ENCODE results near the gene FAM240B.

FAM240B gene

DNA sequence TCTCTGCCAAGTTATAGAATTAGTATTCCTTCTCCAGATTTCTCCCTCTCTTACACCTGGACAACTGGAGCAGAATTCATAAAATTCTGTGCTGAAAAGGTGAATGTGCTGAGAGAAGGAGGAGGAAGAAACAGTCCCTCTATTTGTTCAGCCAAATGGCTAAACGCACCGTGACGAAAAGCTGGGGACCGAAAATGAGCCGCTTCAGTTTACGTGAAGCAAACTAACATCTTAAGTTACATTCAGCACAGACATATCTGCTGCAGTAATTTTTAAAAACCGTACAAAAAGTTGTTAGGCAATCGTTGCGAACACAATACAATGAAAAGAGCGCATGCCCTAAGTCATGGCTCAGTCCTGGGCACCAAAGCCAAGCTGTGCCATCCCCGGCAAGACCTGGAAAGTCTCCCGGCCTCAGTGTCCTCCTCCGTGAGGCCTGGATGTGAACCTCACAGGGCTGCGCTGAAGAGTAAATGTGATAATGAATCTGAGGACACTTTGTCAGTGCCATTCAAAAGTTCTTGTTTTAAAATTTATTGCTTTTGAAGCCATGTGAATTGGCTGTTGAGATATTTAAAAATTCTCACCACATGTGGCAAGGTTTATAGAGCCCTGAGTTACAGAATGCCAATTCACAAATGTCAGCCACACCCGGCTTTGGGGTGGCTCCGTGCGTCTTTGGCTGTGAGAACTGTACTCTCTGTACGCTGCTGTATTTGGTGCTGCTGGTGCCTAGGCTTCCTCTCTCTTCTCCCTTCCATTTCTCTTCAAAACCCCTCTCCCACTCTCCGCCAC, 46.3 kb downstream of the FAM240B start:
- H3K4me3 ChIP-seq (ENCODE audit: low read length in 2 of 2) = no peak overlapping the region
- no peaks in the 10 kb centered on the region for H3K36me3 ChIP-seq (ENCODE audit: control insufficient read depth in 2 of 2, insufficient read depth in 2 of 2, low read length in 2 of 2)
- H3K27ac ChIP-seq (ENCODE audit: low read depth in 2 of 2, low read length in 2 of 2) = no peak overlapping the region
- H3K27me3 ChIP-seq (ENCODE audit: control insufficient read depth in 2 of 2, insufficient read depth in 2 of 2, low read length in 2 of 2) = no peaks in the 10 kb centered on the region
- no peak overlapping the region for H3K9ac ChIP-seq (ENCODE audit: low read depth in 1 of 2, low read length in 2 of 2)
- H3K4me1 ChIP-seq (ENCODE audit: control insufficient read depth in 2 of 2, insufficient read depth in 2 of 2, low read length in 2 of 2) = peaks cover 0 to 7% of the 10 kb centered on the region in 2 donors
- H3K9me3 ChIP-seq (ENCODE audit: control insufficient read depth in 2 of 2, low read length in 2 of 2) = no peaks in the 10 kb centered on the region

DNA sequence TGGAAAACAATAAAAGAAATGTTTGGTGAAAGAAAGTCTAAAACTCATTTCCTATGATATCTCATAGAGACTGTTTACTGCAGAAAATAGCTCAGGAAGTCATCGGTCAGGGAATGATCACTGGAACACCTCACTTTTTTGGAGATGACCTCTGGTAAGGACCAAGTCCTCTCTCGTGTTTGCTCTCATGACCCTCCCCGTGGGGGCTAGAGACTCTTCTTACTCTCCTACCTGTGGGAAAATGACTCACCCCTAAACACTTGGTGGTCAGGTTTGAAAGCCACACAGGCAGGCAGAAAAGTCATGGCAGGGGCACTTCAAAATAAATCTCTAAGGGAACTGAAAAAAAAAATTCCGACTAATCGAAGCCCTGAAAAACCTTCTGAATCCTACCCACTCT, 48.2 kb downstream of the FAM240B start:
- H3K9ac ChIP-seq (ENCODE audit: low read depth in 1 of 2, low read length in 2 of 2) = no peak overlapping the region
- H3K4me3 ChIP-seq (ENCODE audit: low read length in 2 of 2) = no peak overlapping the region

GRCh38 chr9:38671372-38671731, 48.6 kb downstream of the FAM240B start:
- H3K4me3 ChIP-seq (ENCODE audit: low read length in 2 of 2) = no peak overlapping the region
- no peaks in the 10 kb centered on the region for H3K36me3 ChIP-seq (ENCODE audit: control insufficient read depth in 2 of 2, insufficient read depth in 2 of 2, low read length in 2 of 2)
- no peak overlapping the region for H3K27ac ChIP-seq (ENCODE audit: low read depth in 2 of 2, low read length in 2 of 2)
- no peaks in the 10 kb centered on the region for H3K27me3 ChIP-seq (ENCODE audit: control insufficient read depth in 2 of 2, insufficient read depth in 2 of 2, low read length in 2 of 2)
- H3K9ac ChIP-seq (ENCODE audit: low read depth in 1 of 2, low read length in 2 of 2) = no peak overlapping the region
- H3K4me1 ChIP-seq (ENCODE audit: control insufficient read depth in 2 of 2, insufficient read depth in 2 of 2, low read length in 2 of 2) = peaks cover 0 to 7% of the 10 kb centered on the region in 2 donors
- no peaks in the 10 kb centered on the region for H3K9me3 ChIP-seq (ENCODE audit: control insufficient read depth in 2 of 2, low read length in 2 of 2)

More for the DNA sequence above, 48.2 kb downstream of the FAM240B start:
- Histone ChIP-seq H3K27me3 (ENCODE audit: control insufficient read depth in 2 of 2, insufficient read depth in 2 of 2, low read length in 2 of 2) (no peaks in the 10 kb centered on the region), H3K4me1 (ENCODE audit: control insufficient read depth in 2 of 2, insufficient read depth in 2 of 2, low read length in 2 of 2) (peaks cover 0 to 7% of the 10 kb centered on the region in 2 donors), H3K27ac (ENCODE audit: low read depth in 2 of 2, low read length in 2 of 2) (no peak overlapping the region), H3K36me3 (ENCODE audit: control insufficient read depth in 2 of 2, insufficient read depth in 2 of 2, low read length in 2 of 2) (no peaks in the 10 kb centered on the region), H3K9me3 (ENCODE audit: control insufficient read depth in 2 of 2, low read length in 2 of 2) (no peaks in the 10 kb centered on the region)

GRCh38 chr9:38670542-38671371, 49.2 kb downstream of the FAM240B start:
- H3K27ac ChIP-seq (ENCODE audit: low read depth in 2 of 2, low read length in 2 of 2) = no peak overlapping the region
- H3K9me3 ChIP-seq (ENCODE audit: control insufficient read depth in 2 of 2, low read length in 2 of 2) = no peaks in the 10 kb centered on the region
- H3K4me3 ChIP-seq (ENCODE audit: low read length in 2 of 2) = no peak overlapping the region
- H3K36me3 ChIP-seq (ENCODE audit: control insufficient read depth in 2 of 2, insufficient read depth in 2 of 2, low read length in 2 of 2) = no peaks in the 10 kb centered on the region
- no peaks in the 10 kb centered on the region for H3K27me3 ChIP-seq (ENCODE audit: control insufficient read depth in 2 of 2, insufficient read depth in 2 of 2, low read length in 2 of 2)
- H3K4me1 ChIP-seq (ENCODE audit: control insufficient read depth in 2 of 2, insufficient read depth in 2 of 2, low read length in 2 of 2) = peaks cover 0 to 7% of the 10 kb centered on the region in 2 donors
- H3K9ac ChIP-seq (ENCODE audit: low read depth in 1 of 2, low read length in 2 of 2) = no peak overlapping the region

- Histone ChIP-seq H3K9ac (ENCODE audit: low read depth in 1 of 2, low read length in 2 of 2) (no peak overlapping the region), H3K4me3 (ENCODE audit: low read length in 2 of 2) (no peak overlapping the region), H3K27me3 (ENCODE audit: control insufficient read depth in 2 of 2, insufficient read depth in 2 of 2, low read length in 2 of 2) (no peaks in the 10 kb centered on the region), H3K27ac (ENCODE audit: low read depth in 2 of 2, low read length in 2 of 2) (no peak overlapping the region), H3K9me3 (ENCODE audit: control insufficient read depth in 2 of 2, low read length in 2 of 2) (no peaks in the 10 kb centered on the region), H3K4me1 (ENCODE audit: control insufficient read depth in 2 of 2, insufficient read depth in 2 of 2, low read length in 2 of 2) (peaks cover 0 to 7% of the 10 kb centered on the region in 2 donors), H3K36me3 (ENCODE audit: control insufficient read depth in 2 of 2, insufficient read depth in 2 of 2, low read length in 2 of 2) (no peaks in the 10 kb centered on the region)
Measured at GRCh38 chr9:38668791-38669466, 51.0 kb downstream of the FAM240B start.

GRCh38 chr9:38662763-38663593, 57.0 kb downstream of the FAM240B start:
- Histone ChIP-seq H3K27ac (ENCODE audit: low read depth in 2 of 2, low read length in 2 of 2) (no peak overlapping the region), H3K9me3 (ENCODE audit: control insufficient read depth in 2 of 2, low read length in 2 of 2) (no peaks in the 10 kb centered on the region), H3K4me1 (ENCODE audit: control insufficient read depth in 2 of 2, insufficient read depth in 2 of 2, low read length in 2 of 2) (no peaks in the 10 kb centered on the region), H3K36me3 (ENCODE audit: control insufficient read depth in 2 of 2, insufficient read depth in 2 of 2, low read length in 2 of 2) (no peaks in the 10 kb centered on the region), H3K4me3 (ENCODE audit: low read length in 2 of 2) (no peak overlapping the region), H3K27me3 (ENCODE audit: control insufficient read depth in 2 of 2, insufficient read depth in 2 of 2, low read length in 2 of 2) (no peaks in the 10 kb centered on the region), H3K9ac (ENCODE audit: low read depth in 1 of 2, low read length in 2 of 2) (no peak overlapping the region)

- Histone ChIP-seq H3K27ac (ENCODE audit: low read depth in 2 of 2, low read length in 2 of 2) (no peak overlapping the region), H3K9ac (ENCODE audit: low read depth in 1 of 2, low read length in 2 of 2) (no peak overlapping the region), H3K4me1 (ENCODE audit: control insufficient read depth in 2 of 2, insufficient read depth in 2 of 2, low read length in 2 of 2) (no peaks in the 10 kb centered on the region), H3K36me3 (ENCODE audit: control insufficient read depth in 2 of 2, insufficient read depth in 2 of 2, low read length in 2 of 2) (no peaks in the 10 kb centered on the region), H3K27me3 (ENCODE audit: control insufficient read depth in 2 of 2, insufficient read depth in 2 of 2, low read length in 2 of 2) (no peaks in the 10 kb centered on the region), H3K4me3 (ENCODE audit: low read length in 2 of 2) (no peak overlapping the region), H3K9me3 (ENCODE audit: control insufficient read depth in 2 of 2, low read length in 2 of 2) (no peaks in the 10 kb centered on the region)
Measured at GRCh38 chr9:38659538-38659937, 60.4 kb downstream of the FAM240B start.

GRCh38 chr9:38656896-38657295, 63.0 kb downstream of the FAM240B start:
- Histone ChIP-seq H3K27ac (ENCODE audit: low read depth in 2 of 2, low read length in 2 of 2) (no peak overlapping the region), H3K4me1 (ENCODE audit: control insufficient read depth in 2 of 2, insufficient read depth in 2 of 2, low read length in 2 of 2) (peaks cover 0 to 8% of the 10 kb centered on the region in 2 donors), H3K4me3 (ENCODE audit: low read length in 2 of 2) (no peak overlapping the region), H3K9ac (ENCODE audit: low read depth in 1 of 2, low read length in 2 of 2) (no peak overlapping the region), H3K27me3 (ENCODE audit: control insufficient read depth in 2 of 2, insufficient read depth in 2 of 2, low read length in 2 of 2) (peaks cover 0 to 3% of the 10 kb centered on the region in 2 donors), H3K36me3 (ENCODE audit: control insufficient read depth in 2 of 2, insufficient read depth in 2 of 2, low read length in 2 of 2) (no peaks in the 10 kb centered on the region), H3K9me3 (ENCODE audit: control insufficient read depth in 2 of 2, low read length in 2 of 2) (no peaks in the 10 kb centered on the region)

DNA sequence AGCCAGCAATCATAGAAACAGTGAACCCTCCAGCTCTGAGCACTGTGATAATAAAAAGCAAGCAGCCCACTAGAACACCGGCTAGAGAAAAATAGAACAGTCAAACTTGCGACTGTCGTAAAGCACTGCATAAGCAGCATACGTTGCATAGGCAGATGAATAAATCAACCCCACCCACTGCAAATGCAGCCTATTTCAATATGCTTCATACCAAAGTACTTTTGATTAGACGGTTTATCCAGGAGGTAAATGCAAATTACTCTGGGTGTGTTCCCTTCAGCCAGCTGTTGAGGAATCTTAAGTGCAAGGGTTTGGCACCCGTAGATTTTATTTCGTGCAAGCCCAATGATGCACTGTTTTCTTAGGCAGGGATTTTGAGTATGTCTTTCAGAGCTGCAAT, 67.4 kb downstream of the FAM240B start:
- Histone ChIP-seq H3K36me3 (ENCODE audit: control insufficient read depth in 2 of 2, insufficient read depth in 2 of 2, low read length in 2 of 2) (no peaks in the 10 kb centered on the region), H3K27me3 (ENCODE audit: control insufficient read depth in 2 of 2, insufficient read depth in 2 of 2, low read length in 2 of 2) (peaks cover 0 to 3% of the 10 kb centered on the region in 2 donors), H3K9ac (ENCODE audit: low read depth in 1 of 2, low read length in 2 of 2) (no peak overlapping the region), H3K4me3 (ENCODE audit: low read length in 2 of 2) (no peak overlapping the region), H3K27ac (ENCODE audit: low read depth in 2 of 2, low read length in 2 of 2) (no peak overlapping the region), H3K9me3 (ENCODE audit: control insufficient read depth in 2 of 2, low read length in 2 of 2) (no peaks in the 10 kb centered on the region), H3K4me1 (ENCODE audit: control insufficient read depth in 2 of 2, insufficient read depth in 2 of 2, low read length in 2 of 2) (peaks cover 0 to 8% of the 10 kb centered on the region in 2 donors)

All from mucosa of rectum (tissue), 2 donors.